Fibroblast of lung (primary cell): ENCODE measurements around the gene EEF1G. TPM values are rescaled to one million over a fixed set of nuclear protein-coding genes. Genes with fewer than 3 reads are reported as not detected.

Experiments
- DNase-seq, 2 donors: peaks; one replicate each; pipeline versions ENCODE4 v3.0.0 to v3.0.0-alpha.2; 2010; ENCODE audit warnings: low read depth in 2 of 2
- H2AFZ ChIP-seq: 2 replicates; pipeline ENCODE4 v1.5.1; 2012; ENCODE audit warnings: low read length, control low read depth, inconsistent platforms
- H3K27ac ChIP-seq: 2 replicates; pipeline ENCODE4 v1.5.1; 2011; ENCODE audit warnings: low read length, control low read depth; ENCODE audit not compliant: insufficient read depth
- H3K27me3 ChIP-seq: 2 replicates; pipeline ENCODE4 v1.5.1; 2011; ENCODE audit warnings: mild to moderate bottlenecking, low read length; ENCODE audit not compliant: control insufficient read depth, insufficient read depth
- H3K36me3 ChIP-seq: 2 replicates; pipeline ENCODE4 v1.5.1; 2011; ENCODE audit warnings: low read length; ENCODE audit not compliant: control insufficient read depth, insufficient read depth
- H3K4me1 ChIP-seq: 2 replicates; pipeline ENCODE4 v1.5.1; 2011; ENCODE audit warnings: low read length; ENCODE audit not compliant: control insufficient read depth, insufficient read depth; ENCODE audit errors: extremely low read depth
- H3K4me2 ChIP-seq: 2 replicates; pipeline ENCODE4 v1.5.1; 2011; ENCODE audit warnings: low read length, control low read depth; ENCODE audit not compliant: insufficient read depth; ENCODE audit errors: extremely low read depth
- H3K4me3 ChIP-seq, 4 experiments: fragments of 200-600 bp in 1 of 4; sonication (generic) in 1 of 4; replicated peaks in 1 of 4; 2 replicates each; pipeline ENCODE4 v1.5.1; 2011 to 2016; ENCODE audit warnings: low read length in 4 of 4, low read depth in 3 of 4, mild to moderate bottlenecking in 3 of 4, control low read depth in 2 of 4, inconsistent platforms in 1 of 4, mixed read lengths in 1 of 4; ENCODE audit not compliant: insufficient read depth in 1 of 4; ENCODE audit errors: control extremely low read depth in 1 of 4
- H3K79me2 ChIP-seq: 2 replicates; pipeline ENCODE4 v1.5.1; 2012; ENCODE audit warnings: mild to moderate bottlenecking, low read length, inconsistent platforms; ENCODE audit not compliant: control insufficient read depth, insufficient read depth
- H3K9ac ChIP-seq: 2 replicates; pipeline ENCODE4 v1.5.1; 2011; ENCODE audit warnings: mild to moderate bottlenecking, low read length, control low read depth; ENCODE audit not compliant: insufficient read depth
- H3K9me3 ChIP-seq: 2 replicates; pipeline ENCODE4 v1.5.1; 2012; ENCODE audit warnings: low read depth, low read length; ENCODE audit not compliant: control insufficient read depth, insufficient read depth
- H4K20me1 ChIP-seq: 2 replicates; pipeline ENCODE4 v1.5.1; 2011; ENCODE audit warnings: low read length; ENCODE audit not compliant: control insufficient read depth, insufficient read depth; ENCODE audit errors: extremely low read depth
- CTCF ChIP-seq, 2 donors: IDR thresholded peaks in 1 of 2; conservative IDR thresholded peaks in 1 of 2; 1 replicate in 1 of 2; 2 replicates in 1 of 2; pipeline ENCODE4 v1.5.1; 2011 to 2012; ENCODE audit warnings: low read length in 2 of 2, control low read depth in 1 of 2, inconsistent platforms in 1 of 2, low read depth in 1 of 2, mild to moderate bottlenecking in 1 of 2
- EZH2 ChIP-seq: IDR thresholded peaks from 2 replicates; pipeline ENCODE4 v1.5.1; 2012; ENCODE audit warnings: low read length, control low read depth, mild to moderate bottlenecking; ENCODE audit errors: missing control alignments
- polyA plus RNA-seq, 2 donors: library from polyadenylated mRNA; depleted of rRNA in 1 of 2; stranded (reverse) in 1 of 2; unstranded in 1 of 2; fragments of >200 nt; gene quantifications; 2 replicates each; pipeline ENCODE4 v1.2.1, GENCODE V29; 2011 to 2012; ENCODE audit warnings: missing spikeins in 1 of 2
- total RNA-seq: library from RNA; depleted of rRNA; stranded (reverse); fragments of >200 nt; gene quantifications from 2 replicates; pipeline ENCODE4 v1.2.1, GENCODE V29; 2014

The EEF1G gene
- total and polyA plus RNA-seq, 2 donors (not counting 1 experiment from before 2014, with no cell fraction given), result 1,308 to 1,405 TPM

- H3K27me3 ChIP-seq, result no peaks in the 10 kb centered on the region
- H3K4me2 ChIP-seq, result peak overlapping the region; percentile 85
- DNase-seq, result peak; percentile 21 to 70
- H2AFZ ChIP-seq, result peak overlapping the region; percentile 10
- H3K9me3 ChIP-seq, result no peaks in the 10 kb centered on the region
- H3K36me3 ChIP-seq, result peaks cover 14% of the 10 kb centered on the region
- peaks cover 6% of the 10 kb centered on the region for H3K4me1 ChIP-seq
- H3K27ac ChIP-seq, result peak overlapping the region; percentile 92
- peak overlapping the region; percentile 36 to 77 (median 49) for H3K4me3 ChIP-seq
- no peaks in the 10 kb centered on the region for H4K20me1 ChIP-seq
- peak overlapping the region; percentile 26 for H3K9ac ChIP-seq
- H3K79me2 ChIP-seq, result peaks cover 36% of the 10 kb centered on the region
- no peak for TF ChIP-seq EZH2
Observed at GRCh38 chr11:62602141-62603071, 28.7 kb upstream of the EEF1G start.

GRCh38 chr11:62601372-62602140 is 27.9 kb upstream of the EEF1G start, which contains the start of gene MTA2:
TSS of gene MTA2 (minus strand) at chr11:62601865. CDS start at chr11:62601450, 415 bp downstream.
- Histone ChIP-seq H3K4me2 (peak within 1 kb of the TSS; percentile 88), H3K4me1 (peaks cover 6% of the 10 kb centered on the region), H3K79me2 (peaks cover 37% of the 10 kb centered on the region), H3K27me3 (no peaks in the 10 kb centered on the region), H3K27ac (peak within 1 kb of the TSS; percentile 92), H3K36me3 (peaks cover 17% of the 10 kb centered on the region), H3K4me3 (peak within 1 kb of the TSS; percentile 77 to 93 (median 89)), H3K9me3 (no peaks in the 10 kb centered on the region), H4K20me1 (no peaks in the 10 kb centered on the region), H2AFZ (peak within 1 kb of the TSS; percentile 32), H3K9ac (peak within 1 kb of the TSS; percentile 94)
- DNase-seq, result peak; percentile 96 to 98
- no peak for TF ChIP-seq CTCF (conservative IDR thresholded peaks at IDR 0.05 in 1 of 2, IDR thresholded peaks at IDR 0.05 in 1 of 2; ENCODE audit: low read depth in 1 of 2, low read length in 2 of 2)
- no peak for TF ChIP-seq EZH2

GRCh38 chr11:62601122-62601371 is 27.4 kb upstream of the EEF1G start:
- no peaks in the 10 kb centered on the region for H3K27me3 ChIP-seq
- H2AFZ ChIP-seq, result no peak overlapping the region
- peak overlapping the region; percentile 94 for H3K9ac ChIP-seq
- H4K20me1 ChIP-seq, result no peaks in the 10 kb centered on the region
- no peaks in the 10 kb centered on the region for H3K9me3 ChIP-seq
- DNase-seq, result no peak
- peaks cover 37% of the 10 kb centered on the region for H3K79me2 ChIP-seq
- TF ChIP-seq CTCF (conservative IDR thresholded peaks at IDR 0.05 in 1 of 2, IDR thresholded peaks at IDR 0.05 in 1 of 2; ENCODE audit: low read depth in 1 of 2, low read length in 2 of 2), result no peak
- no peak for TF ChIP-seq EZH2
- H3K4me3 ChIP-seq, result peak overlapping the region; percentile 77 to 93 (median 89)
- H3K4me2 ChIP-seq, result peak overlapping the region; percentile 88
- peaks cover 6% of the 10 kb centered on the region for H3K4me1 ChIP-seq
- peak overlapping the region; percentile 92 for H3K27ac ChIP-seq
- H3K36me3 ChIP-seq, result peaks cover 21% of the 10 kb centered on the region
